ENCODE measurements around the gene HBA1.

- TF ChIP-seq CTCF (conservative IDR thresholded peaks at IDR 0.05; ENCODE audit: low read length), result no peak
- no peak for TF ChIP-seq EZH2phosphoT487 (IDR thresholded peaks at IDR 0.05; ENCODE audit: borderline replicate concordance, low read depth, low read length)
These were observed 16.2 kb downstream of the HBA1 start for GRCh38 chr16:192686-193085.
